Measurements from ENCODE around the gene PROKR1. TPM values are rescaled to one million over a fixed set of nuclear protein-coding genes. Genes with fewer than 3 reads are reported as not detected.

PROKR1 gene
- total RNA-seq, 1 donor from 2014 or later, result 0.83 TPM

DNA sequence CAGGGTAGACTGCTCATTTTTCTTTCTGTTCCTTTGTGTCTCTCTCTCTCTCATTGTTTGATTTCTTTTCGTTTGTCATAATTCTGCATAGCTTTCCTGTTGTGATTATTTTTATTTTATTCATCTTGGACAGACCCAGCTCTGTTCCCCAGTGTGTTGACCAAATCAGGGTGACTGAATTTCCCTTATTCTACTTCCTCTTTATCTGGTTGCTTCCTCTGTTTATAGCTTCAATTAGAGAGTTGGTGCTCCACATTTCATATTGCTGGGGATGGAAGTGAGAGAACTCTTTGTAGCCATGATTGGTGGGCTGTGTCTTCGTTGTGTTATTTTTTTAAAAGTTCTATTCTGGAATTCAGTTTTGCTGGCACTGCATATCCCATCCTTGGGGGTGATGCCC lies 19.1 kb downstream of the PROKR1 start:
- H3K27me3 Mint-ChIP-seq (ENCODE audit: unreplicated experiment), result no peaks in the 10 kb centered on the region
- no peak for DNase-seq

DNA sequence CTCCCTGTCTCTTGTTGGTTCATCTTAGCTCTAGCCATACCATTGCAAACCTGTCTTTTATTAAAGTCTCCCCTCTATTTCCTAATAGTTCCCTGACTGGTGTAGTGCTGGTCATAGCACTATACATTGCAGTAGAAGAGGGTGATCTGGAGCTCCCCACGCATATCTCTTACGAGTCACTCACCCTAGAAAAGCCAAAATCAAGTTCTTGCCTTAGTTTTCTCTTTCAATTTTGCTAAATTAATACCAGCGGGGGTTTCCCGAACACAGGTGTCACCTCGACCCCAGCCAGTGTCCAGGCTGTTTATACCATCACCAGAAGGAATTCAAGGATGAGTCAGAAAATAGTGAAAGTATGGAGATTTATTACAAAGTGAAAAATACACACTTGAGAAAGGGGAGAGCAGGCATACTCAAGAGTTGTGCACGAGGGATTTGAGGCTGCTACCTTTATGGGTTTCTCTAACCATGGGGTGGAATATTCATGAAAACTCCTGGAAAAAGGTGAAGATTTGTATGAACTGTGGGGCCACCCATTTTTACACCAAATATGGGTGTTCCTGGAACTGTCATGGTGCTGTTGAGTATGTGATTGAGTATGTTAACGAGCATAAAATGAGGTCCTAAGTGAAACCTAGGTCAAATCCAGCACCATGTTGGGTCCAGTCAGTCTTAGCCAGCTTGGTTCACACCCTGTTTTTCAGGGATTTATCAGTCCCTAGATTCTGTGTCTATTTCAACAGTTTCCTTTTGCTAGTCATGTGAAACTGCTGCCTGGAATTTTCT lies 20.2 kb downstream of the PROKR1 start:
- H3K27me3 Mint-ChIP-seq (ENCODE audit: unreplicated experiment), result no peaks in the 10 kb centered on the region
- no peak for DNase-seq
- H3K9me3 Mint-ChIP-seq (ENCODE audit: unreplicated experiment), result no peaks in the 10 kb centered on the region
- H3K4me3 Mint-ChIP-seq (ENCODE audit: unreplicated experiment), result no peak overlapping the region
- H3K4me1 Mint-ChIP-seq (ENCODE audit: low read depth, unreplicated experiment), result no peaks in the 10 kb centered on the region
- H3K27ac Mint-ChIP-seq (ENCODE audit: unreplicated experiment), result no peak overlapping the region
- peaks cover 4% of the 10 kb centered on the region for H3K36me3 Mint-ChIP-seq (ENCODE audit: unreplicated experiment)
- TF ChIP-seq CTCF (IDR thresholded peaks at IDR 0.05; ENCODE audit: partially characterized antibody, unreplicated experiment), result no peak

More for the DNA sequence above, 19.1 kb downstream of the PROKR1 start:
- Mint-ChIP-seq H3K27ac (ENCODE audit: unreplicated experiment) (no peak overlapping the region), H3K9me3 (ENCODE audit: unreplicated experiment) (peaks cover 1% of the 10 kb centered on the region), H3K4me3 (ENCODE audit: unreplicated experiment) (no peak overlapping the region), H3K4me1 (ENCODE audit: low read depth, unreplicated experiment) (no peaks in the 10 kb centered on the region), H3K36me3 (ENCODE audit: unreplicated experiment) (no peaks in the 10 kb centered on the region)
- no peak for TF ChIP-seq CTCF (IDR thresholded peaks at IDR 0.05; ENCODE audit: partially characterized antibody, unreplicated experiment)

- no peaks in the 10 kb centered on the region for H3K27me3 Mint-ChIP-seq (ENCODE audit: unreplicated experiment)
- no peak for DNase-seq
- peaks cover 8% of the 10 kb centered on the region for H3K36me3 Mint-ChIP-seq (ENCODE audit: unreplicated experiment)
- no peak overlapping the region for H3K27ac Mint-ChIP-seq (ENCODE audit: unreplicated experiment)
- no peaks in the 10 kb centered on the region for H3K9me3 Mint-ChIP-seq (ENCODE audit: unreplicated experiment)
- no peak for TF ChIP-seq CTCF (IDR thresholded peaks at IDR 0.05; ENCODE audit: partially characterized antibody, unreplicated experiment)
- H3K4me1 Mint-ChIP-seq (ENCODE audit: low read depth, unreplicated experiment), result no peaks in the 10 kb centered on the region
- H3K4me3 Mint-ChIP-seq (ENCODE audit: unreplicated experiment), result no peak overlapping the region
Observed at GRCh38 chr2:68667371-68667770, 24.0 kb downstream of the PROKR1 start.

DNA sequence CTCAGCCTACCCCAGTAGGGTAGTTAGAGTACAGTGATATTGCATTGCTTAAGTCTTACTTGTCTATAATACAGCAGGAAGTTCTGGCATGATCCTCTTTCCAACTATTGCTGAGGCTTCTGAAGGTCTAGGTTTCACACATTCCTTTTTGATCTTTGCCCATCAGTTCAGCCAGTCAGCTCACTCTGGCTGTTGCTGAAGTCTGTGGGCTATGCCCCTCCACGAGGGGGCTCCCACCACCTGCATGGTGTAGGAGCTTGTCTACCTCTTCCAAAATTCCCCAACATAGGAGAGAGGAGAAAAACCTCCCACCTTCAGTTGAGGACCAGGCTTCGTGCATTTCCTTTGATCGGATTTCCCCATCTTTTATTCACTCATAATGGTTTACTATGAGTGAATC lies 26.3 kb downstream of the PROKR1 start:
- H3K27me3 Mint-ChIP-seq (ENCODE audit: unreplicated experiment), result no peaks in the 10 kb centered on the region
- TF ChIP-seq CTCF (IDR thresholded peaks at IDR 0.05; ENCODE audit: partially characterized antibody, unreplicated experiment), result no peak
- no peak overlapping the region for H3K4me3 Mint-ChIP-seq (ENCODE audit: unreplicated experiment)
- no peak overlapping the region for H3K27ac Mint-ChIP-seq (ENCODE audit: unreplicated experiment)
- no peak for DNase-seq
- H3K36me3 Mint-ChIP-seq (ENCODE audit: unreplicated experiment), result peaks cover 8% of the 10 kb centered on the region
- no peaks in the 10 kb centered on the region for H3K4me1 Mint-ChIP-seq (ENCODE audit: low read depth, unreplicated experiment)
- H3K9me3 Mint-ChIP-seq (ENCODE audit: unreplicated experiment), result no peaks in the 10 kb centered on the region

- Mint-ChIP-seq H3K9me3 (ENCODE audit: unreplicated experiment) (peaks cover 1% of the 10 kb centered on the region), H3K36me3 (ENCODE audit: unreplicated experiment) (peaks cover 17% of the 10 kb centered on the region), H3K27me3 (ENCODE audit: unreplicated experiment) (no peaks in the 10 kb centered on the region), H3K4me1 (ENCODE audit: low read depth, unreplicated experiment) (no peaks in the 10 kb centered on the region), H3K4me3 (ENCODE audit: unreplicated experiment) (no peak overlapping the region), H3K27ac (ENCODE audit: unreplicated experiment) (no peak overlapping the region)
- no peak for DNase-seq
- no peak for TF ChIP-seq CTCF (IDR thresholded peaks at IDR 0.05; ENCODE audit: partially characterized antibody, unreplicated experiment)
Observed at GRCh38 chr2:68671961-68672360, 28.6 kb downstream of the PROKR1 start.
